NCI-H187 treated with DMSO at 0.1 percent for 48 hours (cell line): Measurements from ENCODE around the gene SLC30A1.
"Not testable (repeated sequence)": the region's sequence is repeated elsewhere in the genome, so short reads cannot be mapped to it uniquely, and the experiment has no call there.

Experiments used
- DNase-seq: peaks from one replicate; lab custom pipeline; 2025; lab: John Stamatoyannopoulos, UW

The SLC30A1 gene

GRCh38 chr1:211583011-211583992 lies 4.3 kb upstream of the SLC30A1 start:
- no peak for DNase-seq

GRCh38 chr1:211581526-211581925 lies 2.6 kb upstream of the SLC30A1 start:
- DNase-seq = no peak

GRCh38 chr1:211580303-211580687 lies 1.3 kb upstream of the SLC30A1 start:
- DNase-seq = no peak

GRCh38 chr1:211579440-211580302 lies 710 bp upstream of the SLC30A1 start:
- no peak for DNase-seq

GRCh38 chr1:211577819-211578639 lies 932 bp downstream of the SLC30A1 start:
- no peak for DNase-seq

- no peak for DNase-seq
Measured at GRCh38 chr1:211577277-211577818, 1.6 kb downstream of the SLC30A1 start.

GRCh38 chr1:211576717-211577116 lies 2.2 kb downstream of the SLC30A1 start:
- no peak for DNase-seq

- DNase-seq = no peak
Measured at GRCh38 chr1:211574705-211575104, 4.3 kb downstream of the SLC30A1 start.

GRCh38 chr1:211571998-211572397 lies 7.0 kb downstream of the SLC30A1 start:
- no peak for DNase-seq

- DNase-seq = not testable (repeated sequence)
Measured at GRCh38 chr1:211570378-211570777, 8.6 kb downstream of the SLC30A1 start.

- DNase-seq = no peak
Measured at GRCh38 chr1:211566431-211567025, 12.4 kb downstream of the SLC30A1 start.

GRCh38 chr1:211564084-211564483 lies 14.9 kb downstream of the SLC30A1 start:
- DNase-seq = no peak

GRCh38 chr1:211559222-211560010 lies 19.5 kb downstream of the SLC30A1 start:
- no peak for DNase-seq

- DNase-seq = no peak
Measured at GRCh38 chr1:211557894-211558625, 20.9 kb downstream of the SLC30A1 start.

GRCh38 chr1:211553549-211553948 lies 25.4 kb downstream of the SLC30A1 start:
- DNase-seq = no peak

- DNase-seq = no peak
Measured at GRCh38 chr1:211551638-211552460, 27.1 kb downstream of the SLC30A1 start.

GRCh38 chr1:211549092-211549711 lies 29.8 kb downstream of the SLC30A1 start:
- DNase-seq = no peak
